ENCODE measurements around the gene PTBP1. TPM values are rescaled to one million over a fixed set of nuclear protein-coding genes. Genes with fewer than 3 reads are reported as not detected.
A peak's percentile ranks its signal among the peaks of the same experiment; 100 is the strongest.

PTBP1 gene
- total RNA-seq, 1 donor from 2014 or later, result 285 TPM

DNA sequence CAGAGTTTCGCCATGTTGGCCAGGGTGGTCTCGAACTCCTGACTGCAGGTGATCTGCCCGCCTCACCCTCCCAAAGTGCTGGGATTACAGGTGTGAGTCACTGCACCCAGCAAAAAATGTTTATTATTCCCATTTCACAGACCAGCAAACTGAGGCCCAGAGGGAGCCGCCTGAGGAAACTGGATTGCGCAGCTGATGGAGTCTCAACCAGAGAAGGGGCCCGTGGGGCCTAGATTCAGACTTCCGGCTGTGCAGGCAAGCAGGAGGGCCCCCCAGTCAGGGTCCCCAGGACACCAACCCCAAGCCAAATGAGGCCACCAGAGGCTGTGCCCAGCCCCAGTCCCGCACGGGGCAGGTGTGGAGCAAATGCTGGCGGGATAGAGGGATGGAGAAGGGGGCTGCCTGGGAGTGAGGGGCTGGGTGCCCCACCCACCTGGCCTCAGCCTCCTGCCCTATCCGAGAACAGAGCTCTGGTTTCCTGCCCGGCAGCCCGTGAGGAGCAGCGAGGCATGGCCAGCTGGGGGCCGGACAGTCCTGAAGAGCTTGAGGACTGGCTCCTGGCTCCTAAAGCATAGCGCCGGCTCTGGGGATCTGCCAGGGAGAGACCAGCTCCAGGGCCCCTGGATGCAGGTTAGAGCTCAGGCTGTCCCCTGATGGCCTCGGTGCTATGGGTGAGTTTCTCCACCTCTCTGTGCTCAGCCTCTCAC, 24.4 kb upstream of the PTBP1 start:
- Mint-ChIP-seq H3K36me3 (ENCODE audit: low read depth) (no peaks in the 10 kb centered on the region), H3K27me3 (ENCODE audit: low read depth) (no peaks in the 10 kb centered on the region), H3K4me3 (ENCODE audit: unreplicated experiment) (no peak overlapping the region), H3K4me1 (ENCODE audit: low read depth) (peaks cover 14% of the 10 kb centered on the region), H3K9me3 (ENCODE audit: low read depth) (no peaks in the 10 kb centered on the region), H3K27ac (ENCODE audit: unreplicated experiment) (no peak overlapping the region)
- DNase-seq (ENCODE audit: low spot score), result no peak
- TF ChIP-seq, protein P1, sequence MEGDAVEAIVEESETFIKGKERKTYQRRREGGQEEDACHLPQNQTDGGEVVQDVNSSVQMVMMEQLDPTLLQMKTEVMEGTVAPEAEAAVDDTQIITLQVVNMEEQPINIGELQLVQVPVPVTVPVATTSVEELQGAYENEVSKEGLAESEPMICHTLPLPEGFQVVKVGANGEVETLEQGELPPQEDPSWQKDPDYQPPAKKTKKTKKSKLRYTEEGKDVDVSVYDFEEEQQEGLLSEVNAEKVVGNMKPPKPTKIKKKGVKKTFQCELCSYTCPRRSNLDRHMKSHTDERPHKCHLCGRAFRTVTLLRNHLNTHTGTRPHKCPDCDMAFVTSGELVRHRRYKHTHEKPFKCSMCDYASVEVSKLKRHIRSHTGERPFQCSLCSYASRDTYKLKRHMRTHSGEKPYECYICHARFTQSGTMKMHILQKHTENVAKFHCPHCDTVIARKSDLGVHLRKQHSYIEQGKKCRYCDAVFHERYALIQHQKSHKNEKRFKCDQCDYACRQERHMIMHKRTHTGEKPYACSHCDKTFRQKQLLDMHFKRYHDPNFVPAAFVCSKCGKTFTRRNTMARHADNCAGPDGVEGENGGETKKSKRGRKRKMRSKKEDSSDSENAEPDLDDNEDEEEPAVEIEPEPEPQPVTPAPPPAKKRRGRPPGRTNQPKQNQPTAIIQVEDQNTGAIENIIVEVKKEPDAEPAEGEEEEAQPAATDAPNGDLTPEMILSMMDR (IDR thresholded peaks at IDR 0.05), result no peak

DNA sequence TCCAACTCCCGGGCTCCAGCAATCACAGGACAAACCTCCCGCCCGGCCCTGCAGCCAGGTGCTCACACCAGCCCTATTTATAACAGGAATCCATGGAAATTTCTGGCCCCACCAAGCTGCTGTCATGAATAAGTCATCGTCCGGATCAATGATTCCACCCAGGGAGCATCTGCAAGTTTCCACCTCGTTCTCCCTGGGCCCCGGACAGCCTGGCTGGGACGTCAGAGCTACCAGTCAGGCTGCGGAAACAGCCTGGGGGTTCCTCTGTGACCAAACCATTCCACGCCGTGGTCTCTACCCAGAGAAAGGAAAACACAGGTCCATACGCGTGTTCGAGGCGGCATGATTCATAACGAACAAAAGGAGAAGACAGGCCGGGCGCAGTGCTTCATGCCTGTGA, 20.7 kb upstream of the PTBP1 start:
- DNase-seq (ENCODE audit: low spot score), result peak; percentile 80
- no peaks in the 10 kb centered on the region for H3K27me3 Mint-ChIP-seq (ENCODE audit: low read depth)
- TF ChIP-seq, protein P1 (IDR thresholded peaks at IDR 0.05), result no peak
- peaks cover 9% of the 10 kb centered on the region for H3K4me1 Mint-ChIP-seq (ENCODE audit: low read depth)
- H3K4me3 Mint-ChIP-seq (ENCODE audit: unreplicated experiment), result no peak overlapping the region
- no peaks in the 10 kb centered on the region for H3K9me3 Mint-ChIP-seq (ENCODE audit: low read depth)
- no peak overlapping the region for H3K27ac Mint-ChIP-seq (ENCODE audit: unreplicated experiment)
- no peaks in the 10 kb centered on the region for H3K36me3 Mint-ChIP-seq (ENCODE audit: low read depth)

- Mint-ChIP-seq H3K36me3 (ENCODE audit: low read depth) (no peaks in the 10 kb centered on the region), H3K27me3 (ENCODE audit: low read depth) (no peaks in the 10 kb centered on the region), H3K4me1 (ENCODE audit: low read depth) (peaks cover 28% of the 10 kb centered on the region), H3K27ac (ENCODE audit: unreplicated experiment) (peak overlapping the region; percentile 97), H3K9me3 (ENCODE audit: low read depth) (no peaks in the 10 kb centered on the region), H3K4me3 (ENCODE audit: unreplicated experiment) (peak overlapping the region; percentile 49)
- TF ChIP-seq, protein P1 (IDR thresholded peaks at IDR 0.05), result no peak
- DNase-seq (ENCODE audit: low spot score), result peak; percentile 82
Measured at GRCh38 chr19:778910-779653, 18.2 kb upstream of the PTBP1 start.

DNA sequence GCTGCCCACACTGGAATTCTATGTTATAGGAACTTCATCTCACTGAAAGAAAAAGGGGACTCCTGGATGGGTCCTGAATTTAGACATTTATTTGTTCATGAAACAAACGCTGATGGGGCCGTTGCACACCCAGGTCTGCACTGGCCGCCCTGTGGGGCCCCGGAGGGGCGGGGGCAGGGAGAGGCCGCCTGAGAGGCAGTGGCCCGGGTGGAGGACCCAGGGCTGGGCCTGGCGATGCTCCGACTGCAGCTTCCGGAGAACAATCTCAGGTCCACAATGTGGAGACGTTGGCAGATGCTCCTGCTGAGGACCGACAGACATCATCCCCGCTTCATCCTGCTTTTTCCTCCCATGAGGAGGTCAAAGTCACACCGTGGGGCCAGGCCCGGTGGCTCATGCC, 16.3 kb upstream of the PTBP1 start:
- H3K36me3 Mint-ChIP-seq (ENCODE audit: low read depth), result no peaks in the 10 kb centered on the region
- no peaks in the 10 kb centered on the region for H3K27me3 Mint-ChIP-seq (ENCODE audit: low read depth)
- H3K27ac Mint-ChIP-seq (ENCODE audit: unreplicated experiment), result peak overlapping the region; percentile 41
- no peak overlapping the region for H3K4me3 Mint-ChIP-seq (ENCODE audit: unreplicated experiment)
- H3K9me3 Mint-ChIP-seq (ENCODE audit: low read depth), result no peaks in the 10 kb centered on the region
- peaks cover 33% of the 10 kb centered on the region for H3K4me1 Mint-ChIP-seq (ENCODE audit: low read depth)
- TF ChIP-seq, protein P1 (IDR thresholded peaks at IDR 0.05), result no peak
- peak; percentile 59 for DNase-seq (ENCODE audit: low spot score)

- peak overlapping the region; percentile 76 for H3K4me3 Mint-ChIP-seq (ENCODE audit: unreplicated experiment)
- no peaks in the 10 kb centered on the region for H3K36me3 Mint-ChIP-seq (ENCODE audit: low read depth)
- H3K27ac Mint-ChIP-seq (ENCODE audit: unreplicated experiment), result peak overlapping the region; percentile 92
- H3K27me3 Mint-ChIP-seq (ENCODE audit: low read depth), result no peaks in the 10 kb centered on the region
- no peaks in the 10 kb centered on the region for H3K9me3 Mint-ChIP-seq (ENCODE audit: low read depth)
- DNase-seq (ENCODE audit: low spot score), result peak; percentile 78
- TF ChIP-seq, protein P1 (IDR thresholded peaks at IDR 0.05), result no peak
- peaks cover 33% of the 10 kb centered on the region for H3K4me1 Mint-ChIP-seq (ENCODE audit: low read depth)
Measured at GRCh38 chr19:781800-782184, 15.5 kb upstream of the PTBP1 start.
